Stimulated activated CD4-positive, alpha-beta T cell treated with anti-CD3 and anti-CD28 coated beads, Interleukin-15, amount 100 ng/mL, for 1 hour (primary cell): ENCODE measurements around the gene FRRS1L.

Source experiments
- DNase-seq, 2 donors: peaks; one replicate each; pipeline ENCODE4 v3.0.0-alpha.2; 2020; ENCODE audit warnings: low read depth in 1 of 2, low spot score in 1 of 2

The FRRS1L gene

GRCh38 chr9:109176963-109177362, 9.9 kb upstream of the FRRS1L start:
- DNase-seq: no peak

GRCh38 chr9:109176386-109176785, 9.3 kb upstream of the FRRS1L start:
- DNase-seq: no peak

GRCh38 chr9:109172935-109173334, 5.9 kb upstream of the FRRS1L start:
- DNase-seq: no peak

- DNase-seq: no peak
Measured at GRCh38 chr9:109171926-109172325, 4.9 kb upstream of the FRRS1L start.

GRCh38 chr9:109168170-109168569, 1.1 kb upstream of the FRRS1L start:
- DNase-seq: no peak

- DNase-seq: no peak
Measured at GRCh38 chr9:109167716-109168115, 667 bp upstream of the FRRS1L start.

GRCh38 chr9:109166171-109166770, 778 bp downstream of the FRRS1L start:
- no peak for DNase-seq

- no peak for DNase-seq
Measured at GRCh38 chr9:109164042-109164441, 3.0 kb downstream of the FRRS1L start.

GRCh38 chr9:109163194-109163593, 3.9 kb downstream of the FRRS1L start:
- no peak for DNase-seq

GRCh38 chr9:109162677-109163076, 4.4 kb downstream of the FRRS1L start:
- DNase-seq: no peak

- no peak for DNase-seq
Measured at GRCh38 chr9:109161471-109161870, 5.6 kb downstream of the FRRS1L start.

GRCh38 chr9:109159583-109159982, 7.5 kb downstream of the FRRS1L start:
- no peak for DNase-seq

- no peak for DNase-seq
Measured at GRCh38 chr9:109158651-109159050, 8.4 kb downstream of the FRRS1L start.

GRCh38 chr9:109156708-109157107, 10.3 kb downstream of the FRRS1L start:
- DNase-seq: no peak

- DNase-seq: no peak
Measured at GRCh38 chr9:109150925-109151545, 16.0 kb downstream of the FRRS1L start.

- no peak for DNase-seq
Measured at GRCh38 chr9:109149722-109150121, 17.3 kb downstream of the FRRS1L start.

GRCh38 chr9:109149089-109149488, 18.0 kb downstream of the FRRS1L start:
- DNase-seq: no peak

- DNase-seq: no peak
Measured at GRCh38 chr9:109145051-109145450, 22.0 kb downstream of the FRRS1L start.

GRCh38 chr9:109143881-109144562, 23.0 kb downstream of the FRRS1L start:
- no peak for DNase-seq

- DNase-seq: no peak
Measured at GRCh38 chr9:109141375-109141774, 25.7 kb downstream of the FRRS1L start.

- no peak for DNase-seq
Measured at GRCh38 chr9:109139851-109140250, 27.2 kb downstream of the FRRS1L start.

GRCh38 chr9:109138421-109138820, 28.6 kb downstream of the FRRS1L start:
- no peak for DNase-seq

GRCh38 chr9:109134167-109134578, 32.9 kb downstream of the FRRS1L start:
- DNase-seq: no peak
